Lung (tissue), 12 donors: Measurements from ENCODE around the gene PIK3CD. TPM values are rescaled to one million over a fixed set of nuclear protein-coding genes. Genes with fewer than 3 reads are reported as not detected.

Experiments used
- ATAC-seq: fragments of 200-7000 bp; cut with Tn5 transposase; one replicate; pipeline ENCODE4 v1.9.1; 2020; ENCODE audit warnings: moderate number of reproducible peaks; ENCODE audit not compliant: insufficient read depth, low FRiP score
- DNase-seq, 3 donors: peaks; one replicate each; pipeline ENCODE4 v3.0.0-alpha.2; 2013 to 2017
- H3K27ac ChIP-seq, 2 donors: one replicate each; pipeline ENCODE4 v1.5.1; 2013; ENCODE audit warnings: mild to moderate bottlenecking in 2 of 2, moderate library complexity in 2 of 2, control low read depth in 1 of 2, inconsistent platforms in 1 of 2, low read depth in 1 of 2, low read length in 1 of 2
- H3K27me3 ChIP-seq, 3 donors: one replicate each; pipeline ENCODE4 v1.5.1; 2013; ENCODE audit warnings: low read length in 2 of 3; ENCODE audit not compliant: control insufficient read depth in 3 of 3, insufficient read depth in 3 of 3
- H3K36me3 ChIP-seq, 4 donors: one replicate each; pipeline ENCODE4 v1.5.1; 2013; ENCODE audit warnings: low read length in 4 of 4, mild to moderate bottlenecking in 1 of 4, moderate library complexity in 1 of 4; ENCODE audit not compliant: control insufficient read depth in 4 of 4, insufficient read depth in 4 of 4
- H3K4me1 ChIP-seq, 5 donors: one replicate each; pipeline ENCODE4 v1.5.1; 2013; ENCODE audit warnings: low read length in 5 of 5, mild to moderate bottlenecking in 2 of 5, moderate library complexity in 1 of 5; ENCODE audit not compliant: control insufficient read depth in 5 of 5, insufficient read depth in 5 of 5
- H3K4me3 ChIP-seq: one replicate; pipeline ENCODE4 v1.5.1; 2013; ENCODE audit warnings: mild to moderate bottlenecking, control low read depth, moderate library complexity
- H3K9ac ChIP-seq, 2 donors: one replicate each; pipeline ENCODE4 v1.5.1; 2013; ENCODE audit warnings: low read length in 2 of 2, control low read depth in 1 of 2; ENCODE audit not compliant: insufficient read depth in 1 of 2
- H3K9me3 ChIP-seq, 4 donors: one replicate each; pipeline ENCODE4 v1.5.1; 2013; ENCODE audit warnings: low read length in 3 of 4, mild to moderate bottlenecking in 1 of 4, moderate library complexity in 1 of 4; ENCODE audit not compliant: control insufficient read depth in 4 of 4, insufficient read depth in 3 of 4
- WGBS, 2 donors: extraction: QIAGEN DNeasy Blood & Tissue Kit; methylation state at CpG; one replicate each; pipeline ENCODE4 v1.1.7; 2013; 5-methylcytosine and 5-hydroxymethylcytosine counted together
- polyA plus RNA-seq, 2 donors: library from polyadenylated mRNA; stranded (reverse); fragments of 200-250 nt; gene quantifications; one replicate each; pipeline ENCODE4 v1.2.1, GENCODE V29; 2013
- total RNA-seq, 2 donors: library from RNA; depleted of rRNA in 1 of 2; stranded (reverse); fragments of >200 nt in 1 of 2; gene quantifications; one replicate each; pipeline ENCODE4 v1.2.1, GENCODE V29; 2014 to 2021
- TF ChIP-seq, protein P1 (sequence below): IDR thresholded peaks from 2 replicates; pipeline ENCODE4 v1.5.1; 2012; ENCODE audit warnings: mild to moderate bottlenecking; ENCODE audit errors: control extremely low read depth, extremely low read depth
- donor health status: control.
- donor health status: control.
- donor health status: Bipolar disorder and iron deficiency.
- donor health status: healthy.
- donor health status: DM: yes; HTN: yes; CAD: no.

The PIK3CD gene
- total and polyA plus RNA-seq, 4 donors = 7.8 to 29.6 (median 21.8) TPM

DNA sequence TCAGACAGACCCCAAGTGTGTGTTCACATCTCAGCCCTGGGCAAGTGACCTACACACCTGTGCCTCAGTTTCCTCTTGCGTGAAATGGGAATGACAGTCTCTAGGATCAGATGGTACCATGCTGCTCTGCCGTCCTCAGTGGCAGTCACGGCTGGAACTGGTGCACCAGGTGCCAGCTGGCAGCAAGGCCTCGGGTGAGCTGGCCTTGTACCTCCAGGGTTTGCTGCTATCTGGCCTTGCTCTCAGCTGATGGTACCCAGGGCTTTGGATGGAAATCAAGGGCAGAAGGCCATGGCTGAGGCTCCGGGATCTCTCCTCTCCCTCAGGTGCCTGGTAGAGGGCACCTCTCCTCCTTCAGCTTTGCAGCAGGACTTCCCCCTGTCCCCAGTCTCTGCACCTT, 41.5 kb upstream of the PIK3CD start:
- TF ChIP-seq, protein P1, sequence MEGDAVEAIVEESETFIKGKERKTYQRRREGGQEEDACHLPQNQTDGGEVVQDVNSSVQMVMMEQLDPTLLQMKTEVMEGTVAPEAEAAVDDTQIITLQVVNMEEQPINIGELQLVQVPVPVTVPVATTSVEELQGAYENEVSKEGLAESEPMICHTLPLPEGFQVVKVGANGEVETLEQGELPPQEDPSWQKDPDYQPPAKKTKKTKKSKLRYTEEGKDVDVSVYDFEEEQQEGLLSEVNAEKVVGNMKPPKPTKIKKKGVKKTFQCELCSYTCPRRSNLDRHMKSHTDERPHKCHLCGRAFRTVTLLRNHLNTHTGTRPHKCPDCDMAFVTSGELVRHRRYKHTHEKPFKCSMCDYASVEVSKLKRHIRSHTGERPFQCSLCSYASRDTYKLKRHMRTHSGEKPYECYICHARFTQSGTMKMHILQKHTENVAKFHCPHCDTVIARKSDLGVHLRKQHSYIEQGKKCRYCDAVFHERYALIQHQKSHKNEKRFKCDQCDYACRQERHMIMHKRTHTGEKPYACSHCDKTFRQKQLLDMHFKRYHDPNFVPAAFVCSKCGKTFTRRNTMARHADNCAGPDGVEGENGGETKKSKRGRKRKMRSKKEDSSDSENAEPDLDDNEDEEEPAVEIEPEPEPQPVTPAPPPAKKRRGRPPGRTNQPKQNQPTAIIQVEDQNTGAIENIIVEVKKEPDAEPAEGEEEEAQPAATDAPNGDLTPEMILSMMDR = no peak
- DNase-seq (no peak), ATAC-seq (no peak)
- H3K27ac ChIP-seq = no peak overlapping the region
- no peaks in the 10 kb centered on the region for H3K27me3 ChIP-seq
- no peak overlapping the region for H3K4me3 ChIP-seq
- 94 to 96% methylated on average over 5 of the region's 5 CpGs for WGBS, 2 donors
- H3K9me3 ChIP-seq = no peaks in the 10 kb centered on the region
- H3K4me1 ChIP-seq = no peaks in the 10 kb centered on the region
- H3K36me3 ChIP-seq = peaks cover 9 to 46% (median 11%) of the 10 kb centered on the region in 4 donors
- H3K9ac ChIP-seq = no peak overlapping the region

DNA sequence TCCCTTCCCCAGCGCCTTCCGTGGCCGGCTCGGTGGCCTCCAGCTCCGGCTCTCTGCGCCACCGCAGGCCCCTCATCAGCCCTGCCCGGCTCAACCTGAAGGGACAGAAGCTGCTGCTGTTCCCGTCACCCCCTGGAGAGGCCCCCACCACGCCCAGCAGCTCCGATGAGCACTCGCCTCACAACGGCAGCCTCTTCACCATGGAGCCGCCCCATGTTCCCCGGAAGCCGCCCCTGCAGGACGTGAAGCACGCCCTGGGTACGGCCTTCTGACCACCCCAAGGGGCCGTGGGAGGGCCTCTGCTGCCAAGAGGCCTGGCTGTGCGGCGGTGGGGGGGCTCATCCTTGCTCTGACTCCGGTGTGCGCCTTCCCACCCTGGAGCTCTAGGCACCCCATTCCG, 41.0 kb upstream of the PIK3CD start:
- no peak overlapping the region for H3K27ac ChIP-seq
- H3K9me3 ChIP-seq = no peaks in the 10 kb centered on the region
- H3K27me3 ChIP-seq = no peaks in the 10 kb centered on the region
- no peak overlapping the region for H3K4me3 ChIP-seq
- WGBS, 2 donors = 94 to 95% methylated on average over 25 of the region's 25 CpGs
- DNase-seq (no peak), ATAC-seq (no peak)
- H3K4me1 ChIP-seq = no peaks in the 10 kb centered on the region
- TF ChIP-seq, protein P1 = no peak
- H3K36me3 ChIP-seq = peaks cover 9 to 46% (median 11%) of the 10 kb centered on the region in 4 donors
- H3K9ac ChIP-seq = no peak overlapping the region

DNA sequence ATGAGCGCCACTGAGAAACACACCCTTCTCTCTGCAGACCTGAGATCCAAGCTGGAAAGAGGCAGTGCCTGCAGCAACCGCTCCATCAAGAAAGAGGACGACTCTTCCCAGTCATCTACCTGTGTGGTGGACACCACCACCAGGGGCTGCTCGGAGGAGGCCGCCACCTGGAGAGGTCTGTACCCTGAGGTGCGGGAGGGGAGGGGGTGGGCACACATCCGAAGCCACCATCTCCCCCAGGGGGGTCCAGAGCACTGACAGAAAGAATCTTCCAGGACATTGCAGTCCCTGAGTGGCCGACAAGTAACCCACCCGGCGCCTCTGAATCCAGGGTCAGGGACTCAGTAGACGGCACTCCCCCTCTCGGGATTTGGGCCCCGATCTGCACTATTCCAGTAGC, 39.8 kb upstream of the PIK3CD start:
- TF ChIP-seq, protein P1 = no peak
- Histone ChIP-seq H3K9me3 (no peaks in the 10 kb centered on the region), H3K36me3 (peaks cover 9 to 46% (median 11%) of the 10 kb centered on the region in 4 donors), H3K27ac (no peak overlapping the region), H3K4me3 (no peak overlapping the region), H3K4me1 (no peaks in the 10 kb centered on the region), H3K9ac (no peak overlapping the region), H3K27me3 (no peaks in the 10 kb centered on the region)
- DNase-seq (no peak), ATAC-seq (no peak)
- WGBS, 2 donors = 87 to 92% methylated on average over 13 of the region's 13 CpGs

DNA sequence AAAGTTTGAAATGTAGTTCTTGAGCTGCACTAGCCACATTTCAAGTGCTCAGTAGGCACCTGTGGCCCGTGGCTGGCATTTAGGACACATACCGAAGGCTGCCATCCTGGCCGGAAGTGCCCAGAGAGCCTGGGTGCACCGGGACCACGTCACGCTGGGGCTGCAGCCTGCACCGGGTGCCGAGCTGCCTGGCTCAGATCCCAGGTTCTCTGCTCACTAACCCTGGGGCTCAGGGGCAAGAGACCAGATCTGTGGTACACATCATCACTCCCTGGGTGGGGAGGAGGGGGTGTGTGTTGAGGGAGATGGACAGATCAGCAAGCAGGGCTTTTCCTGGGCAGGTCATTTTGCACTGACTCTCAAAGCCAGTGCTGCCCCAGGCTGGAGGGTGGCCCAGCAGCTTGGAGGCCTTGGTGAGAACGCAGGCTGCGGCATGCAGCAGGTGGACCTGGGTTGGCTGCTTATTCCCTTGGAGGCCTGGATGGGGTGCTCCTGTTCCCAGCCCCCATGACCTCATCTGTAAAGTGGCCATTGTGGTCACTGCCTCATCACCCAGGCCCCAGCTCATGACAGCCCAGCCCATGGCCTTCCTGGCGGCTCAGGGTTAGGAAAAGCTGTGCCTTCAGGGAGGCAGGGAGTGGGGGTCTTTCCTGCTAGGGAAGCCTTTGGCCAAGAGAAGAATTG, 39.2 kb upstream of the PIK3CD start:
- Histone ChIP-seq H3K36me3 (peaks cover 9 to 46% (median 11%) of the 10 kb centered on the region in 4 donors), H3K9ac (no peak overlapping the region)

More for the DNA sequence above, 39.2 kb upstream of the PIK3CD start:
- Histone ChIP-seq H3K27ac (no peak overlapping the region), H3K27me3 (no peaks in the 10 kb centered on the region), H3K9me3 (no peaks in the 10 kb centered on the region), H3K4me3 (no peak overlapping the region), H3K4me1 (no peaks in the 10 kb centered on the region)
- 91 to 92% methylated on average over 11 of the region's 11 CpGs for WGBS, 2 donors
- DNase-seq = no peak
- TF ChIP-seq, protein P1 = no peak
- no peak for ATAC-seq
